KMS-11 (cell line): ENCODE data around the gene SHROOM4.

Source experiments
- H2AFZ ChIP-seq: fragments of 200-600 bp; sonication (generic); 2 replicates; pipeline ENCODE4 v1.6.1; 2016; ENCODE audit warnings: antibody characterized with exemption, mixed run types, low read depth
- H3K27ac ChIP-seq: fragments of 200-600 bp; sonication (generic); 2 replicates; pipeline ENCODE4 v1.6.1; 2016; ENCODE audit warnings: mild to moderate bottlenecking, mixed run types
- H3K27me3 ChIP-seq: fragments of 200-600 bp; sonication (generic); 2 replicates; pipeline ENCODE4 v1.6.1; 2017; ENCODE audit warnings: mild to moderate bottlenecking, low read depth, mixed run types, moderate library complexity; ENCODE audit not compliant: insufficient read depth
- H3K36me3 ChIP-seq: fragments of 200-600 bp; sonication (generic); 2 replicates; pipeline ENCODE4 v1.6.1; 2017; ENCODE audit warnings: mild to moderate bottlenecking, mixed run types; ENCODE audit not compliant: insufficient read depth
- H3K4me1 ChIP-seq: fragments of 200-600 bp; sonication (generic); 2 replicates; pipeline ENCODE4 v1.6.1; 2016; ENCODE audit warnings: mild to moderate bottlenecking, low read depth, mixed run types; ENCODE audit not compliant: poor library complexity, severe bottlenecking
- H3K4me2 ChIP-seq: fragments of 200-600 bp; sonication (generic); 2 replicates; pipeline ENCODE4 v1.7.0; 2016; ENCODE audit warnings: mild to moderate bottlenecking, mixed run types
- H3K4me3 ChIP-seq: fragments of 200-600 bp; sonication (generic); IDR thresholded peaks from 2 replicates; pipeline ENCODE4 v1.6.1; 2017; ENCODE audit warnings: low read depth, low read length, mixed read lengths; ENCODE audit not compliant: insufficient read depth
- H3K79me2 ChIP-seq: fragments of 200-600 bp; sonication (generic); 2 replicates; pipeline ENCODE4 v1.6.1; 2016; ENCODE audit warnings: low read depth, mixed run types; ENCODE audit not compliant: insufficient read depth
- H3K9ac ChIP-seq: fragments of 200-600 bp; sonication (generic); 2 replicates; pipeline ENCODE4 v1.6.1; 2016; ENCODE audit warnings: mild to moderate bottlenecking, mixed run types
- H4K20me1 ChIP-seq: fragments of 200-600 bp; sonication (generic); 2 replicates; pipeline ENCODE4 v1.6.1; 2016; ENCODE audit warnings: mild to moderate bottlenecking, mixed run types; ENCODE audit not compliant: insufficient read depth
- TF ChIP-seq, protein P1 (sequence below): fragments of 200-600 bp; sonication (generic); conservative IDR thresholded peaks from 2 replicates; pipeline ENCODE4 v1.6.1; 2017; ENCODE audit warnings: low read depth, mild to moderate bottlenecking, antibody characterized with exemption, low read length, moderate library complexity, mixed read lengths

SHROOM4 gene

DNA sequence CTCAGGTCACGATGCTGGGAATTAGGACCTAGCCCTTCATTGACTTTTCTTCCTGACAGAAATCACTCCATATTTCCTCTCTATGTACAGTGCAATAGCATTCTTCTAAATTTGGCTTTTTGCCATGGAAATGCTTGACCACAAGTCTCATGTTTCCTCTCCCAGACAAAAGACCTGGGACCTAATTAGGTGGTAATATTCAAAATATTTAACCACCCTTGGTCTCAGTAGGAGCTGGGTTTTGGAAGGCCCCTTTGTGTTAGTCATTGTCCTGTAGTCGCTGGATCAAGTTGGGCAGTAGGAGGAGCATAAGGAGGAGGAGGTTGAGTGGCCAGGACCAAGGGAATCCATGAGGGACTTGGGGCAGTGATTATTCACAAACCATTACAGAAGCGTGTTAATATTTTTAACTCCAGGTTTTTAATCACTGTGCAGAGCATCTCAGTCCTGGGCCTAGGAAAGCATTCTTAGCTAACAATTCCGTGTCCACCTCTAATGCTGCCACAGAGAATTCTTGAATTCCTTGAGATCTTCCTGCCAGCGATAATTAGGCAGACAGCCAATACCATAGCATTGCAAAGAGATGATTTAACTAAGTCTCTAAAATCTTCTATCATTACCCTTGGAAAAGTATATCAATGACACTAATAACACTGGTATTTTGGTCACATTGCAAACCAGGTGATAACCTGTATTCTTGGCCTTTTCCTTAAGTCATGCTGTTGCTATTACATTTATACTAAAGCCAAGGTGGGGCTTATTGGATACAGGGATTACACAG lies 25.0 kb upstream of the SHROOM4 start:
- Histone ChIP-seq H3K27me3 (no peaks in the 10 kb centered on the region), H3K79me2 (no peaks in the 10 kb centered on the region), H2AFZ (no peak overlapping the region), H3K4me2 (no peak overlapping the region), H3K27ac (no peak overlapping the region), H3K4me1 (no peaks in the 10 kb centered on the region), H3K36me3 (no peaks in the 10 kb centered on the region), H4K20me1 (no peaks in the 10 kb centered on the region), H3K9ac (no peak overlapping the region), H3K4me3 (no peak overlapping the region)
- TF ChIP-seq, protein P1, sequence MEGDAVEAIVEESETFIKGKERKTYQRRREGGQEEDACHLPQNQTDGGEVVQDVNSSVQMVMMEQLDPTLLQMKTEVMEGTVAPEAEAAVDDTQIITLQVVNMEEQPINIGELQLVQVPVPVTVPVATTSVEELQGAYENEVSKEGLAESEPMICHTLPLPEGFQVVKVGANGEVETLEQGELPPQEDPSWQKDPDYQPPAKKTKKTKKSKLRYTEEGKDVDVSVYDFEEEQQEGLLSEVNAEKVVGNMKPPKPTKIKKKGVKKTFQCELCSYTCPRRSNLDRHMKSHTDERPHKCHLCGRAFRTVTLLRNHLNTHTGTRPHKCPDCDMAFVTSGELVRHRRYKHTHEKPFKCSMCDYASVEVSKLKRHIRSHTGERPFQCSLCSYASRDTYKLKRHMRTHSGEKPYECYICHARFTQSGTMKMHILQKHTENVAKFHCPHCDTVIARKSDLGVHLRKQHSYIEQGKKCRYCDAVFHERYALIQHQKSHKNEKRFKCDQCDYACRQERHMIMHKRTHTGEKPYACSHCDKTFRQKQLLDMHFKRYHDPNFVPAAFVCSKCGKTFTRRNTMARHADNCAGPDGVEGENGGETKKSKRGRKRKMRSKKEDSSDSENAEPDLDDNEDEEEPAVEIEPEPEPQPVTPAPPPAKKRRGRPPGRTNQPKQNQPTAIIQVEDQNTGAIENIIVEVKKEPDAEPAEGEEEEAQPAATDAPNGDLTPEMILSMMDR, result no peak

DNA sequence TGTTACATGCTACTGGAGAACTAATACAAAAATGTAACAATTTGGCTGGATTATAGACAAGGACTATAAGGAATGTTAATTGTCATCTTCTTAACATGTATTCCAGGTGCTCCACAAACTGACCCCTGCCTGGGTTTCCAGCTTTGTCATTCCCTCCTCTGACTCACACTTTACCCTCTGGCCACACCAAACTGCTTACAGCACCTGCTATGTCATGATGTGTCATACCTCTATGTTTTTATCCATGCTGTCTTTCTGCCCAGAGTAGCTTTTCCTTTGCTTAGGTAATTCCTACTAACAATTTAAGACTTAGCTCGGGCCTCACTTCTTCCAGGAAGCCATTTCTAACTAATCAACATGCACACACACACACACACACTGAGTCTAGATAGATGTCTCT lies 14.0 kb upstream of the SHROOM4 start:
- Histone ChIP-seq H3K27ac (no peak overlapping the region), H3K4me3 (no peak overlapping the region), H3K79me2 (no peaks in the 10 kb centered on the region), H3K4me1 (no peaks in the 10 kb centered on the region), H3K36me3 (no peaks in the 10 kb centered on the region), H3K9ac (no peak overlapping the region), H4K20me1 (no peaks in the 10 kb centered on the region), H3K27me3 (no peaks in the 10 kb centered on the region), H3K4me2 (no peak overlapping the region), H2AFZ (no peak overlapping the region)
- TF ChIP-seq, protein P1, result no peak

DNA sequence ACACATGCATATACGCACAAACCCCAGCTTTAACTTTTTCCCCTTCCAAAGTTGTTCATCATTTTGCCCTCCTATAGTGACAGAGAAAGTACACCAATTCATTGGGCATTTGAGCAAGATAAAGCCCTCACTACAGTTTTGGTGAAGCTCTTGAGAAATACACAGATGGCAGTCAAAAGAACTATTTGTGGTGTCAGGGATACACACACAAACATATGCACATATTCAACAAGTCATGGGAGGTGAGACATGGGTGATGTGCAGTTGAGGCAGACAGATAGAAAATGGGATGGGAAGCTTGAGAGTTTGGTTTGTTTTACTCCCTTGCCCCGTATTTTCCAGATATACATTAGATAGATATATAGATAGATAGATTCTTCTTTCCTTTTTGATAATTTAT lies 11.8 kb upstream of the SHROOM4 start:
- Histone ChIP-seq H3K79me2 (no peaks in the 10 kb centered on the region), H3K4me1 (no peaks in the 10 kb centered on the region), H3K4me2 (no peak overlapping the region), H3K27ac (no peak overlapping the region), H4K20me1 (no peaks in the 10 kb centered on the region), H3K9ac (no peak overlapping the region), H3K36me3 (no peaks in the 10 kb centered on the region), H3K4me3 (no peak overlapping the region), H2AFZ (no peak overlapping the region), H3K27me3 (no peaks in the 10 kb centered on the region)
- TF ChIP-seq, protein P1, result no peak

DNA sequence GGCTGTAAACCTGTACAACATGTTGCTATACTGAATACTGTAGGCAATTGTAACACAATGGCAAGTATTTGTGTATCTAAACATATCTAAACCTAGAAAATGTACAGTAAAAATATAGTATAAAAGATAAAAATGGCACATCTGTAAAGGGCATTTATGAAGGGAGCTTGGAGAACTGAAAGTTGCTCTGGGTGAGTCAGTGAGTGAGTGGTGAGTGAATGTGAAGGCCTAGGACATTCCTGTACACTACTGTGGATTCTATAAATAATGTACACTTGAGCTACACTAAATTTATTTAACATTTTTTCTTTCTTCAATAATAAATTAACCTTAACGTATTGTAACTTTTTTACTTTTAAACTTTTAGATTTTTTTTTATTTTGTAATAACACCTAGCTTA lies 5.0 kb upstream of the SHROOM4 start:
- H3K9ac ChIP-seq, result no peak overlapping the region
- no peaks in the 10 kb centered on the region for H3K4me1 ChIP-seq
- H3K27ac ChIP-seq, result no peak overlapping the region
- no peak overlapping the region for H3K4me3 ChIP-seq
- no peaks in the 10 kb centered on the region for H3K79me2 ChIP-seq
- H2AFZ ChIP-seq, result no peak overlapping the region
- H3K4me2 ChIP-seq, result no peak overlapping the region
- TF ChIP-seq, protein P1, result no peak
- H3K27me3 ChIP-seq, result no peaks in the 10 kb centered on the region
- no peaks in the 10 kb centered on the region for H3K36me3 ChIP-seq
- no peaks in the 10 kb centered on the region for H4K20me1 ChIP-seq
